HepG2 (cell line): ENCODE results near the gene ZBED3. TPM values are rescaled to one million over a fixed set of nuclear protein-coding genes. Genes with fewer than 3 reads are reported as not detected.

ENCODE experiments used
- ARNT2 ChIP-seq: sonication (generic); formaldehyde crosslinking; IDR thresholded peaks from 2 replicates; pipeline ENCODE4 v1.8.0; 2022; ENCODE audit warnings: mild to moderate bottlenecking, low read depth, missing genetic modification reagents, moderate library complexity
- ESRRA ChIP-seq: sonication (generic); formaldehyde crosslinking; IDR thresholded peaks from 2 replicates; pipeline ENCODE4 v1.5.1; 2020; ENCODE audit warnings: mild to moderate bottlenecking, low read depth, missing genetic modification reagents
- HNF4A ChIP-seq: sonication (generic); formaldehyde crosslinking; IDR thresholded peaks from 2 replicates; pipeline ENCODE4 v1.4.0; 2020; ENCODE audit warnings: missing genetic modification reagents
- KAT7 ChIP-seq: IDR thresholded peaks from 2 replicates; pipeline ENCODE4 v1.6.1; 2018; ENCODE audit warnings: borderline replicate concordance, missing compliant biosample characterization
- KDM2A ChIP-seq: sonication (generic); formaldehyde crosslinking; IDR thresholded peaks from 2 replicates; pipeline ENCODE4 v1.4.0; 2020; ENCODE audit warnings: low read depth, missing genetic modification reagents, borderline replicate concordance
- KLF13 ChIP-seq: sonication (generic); formaldehyde crosslinking; IDR thresholded peaks from 2 replicates; pipeline ENCODE4 v1.4.0; 2020; ENCODE audit warnings: mild to moderate bottlenecking, missing genetic modification reagents
- NFYC ChIP-seq: IDR thresholded peaks from 2 replicates; pipeline ENCODE4 v1.6.1; 2016; ENCODE audit warnings: missing genetic modification reagents, missing compliant biosample characterization
- PRDM4 ChIP-seq: sonication (generic); formaldehyde crosslinking; IDR thresholded peaks from 2 replicates; pipeline ENCODE4 v1.9.0; 2021; ENCODE audit warnings: missing genetic modification reagents, borderline replicate concordance
- SNRNP70 ChIP-seq: fragments of 200-400 bp; formaldehyde crosslinking; IDR thresholded peaks from 2 replicates; pipeline ENCODE4 v1.6.1; 2017; ENCODE audit warnings: mild to moderate bottlenecking, low read depth, low read length, moderate library complexity
- XBP1 ChIP-seq: sonication (generic); formaldehyde crosslinking; IDR thresholded peaks from 2 replicates; pipeline ENCODE4 v1.5.0; 2020; ENCODE audit warnings: missing genetic modification reagents
- ZC3H13 ChIP-seq: sonication (generic); formaldehyde crosslinking; IDR thresholded peaks from 2 replicates; pipeline ENCODE4 v1.8.1; 2023; ENCODE audit warnings: mild to moderate bottlenecking, missing genetic modification reagents, moderate library complexity
- ZNF609 ChIP-seq: sonication (generic); formaldehyde crosslinking; IDR thresholded peaks from 2 replicates; pipeline ENCODE4 v1.4.0; 2020; ENCODE audit warnings: mild to moderate bottlenecking, missing genetic modification reagents, borderline replicate concordance
- ZNF691 ChIP-seq: sonication (generic); formaldehyde crosslinking; IDR thresholded peaks from 2 replicates; pipeline ENCODE4 v1.4.0; 2020; ENCODE audit warnings: missing genetic modification reagents, low read depth, mild to moderate bottlenecking, borderline replicate concordance
- ZSCAN9 ChIP-seq: IDR thresholded peaks from 2 replicates; pipeline ENCODE4 v1.6.1; 2016; ENCODE audit warnings: borderline replicate concordance
- ZXDC ChIP-seq: sonication (generic); formaldehyde crosslinking; IDR thresholded peaks from 2 replicates; pipeline ENCODE4 v1.5.0; 2020; ENCODE audit warnings: mild to moderate bottlenecking, missing genetic modification reagents
- polyA plus RNA-seq, 8 experiments: library from polyadenylated mRNA; depleted of rRNA in 3 of 8; stranded (reverse) in 7 of 8; unstranded in 1 of 8; fragments of >200 nt; fragmentation: Illumina TruSeq in 4 of 8; extraction: Trizol in 4 of 8; gene quantifications; 2 replicates each; pipeline versions ENCODE4 v1.2.1 to v1.2.3, GENCODE V29; 2011 to 2016; ENCODE audit warnings: low read depth in 4 of 8, missing spikeins in 1 of 8, mixed read lengths in 1 of 8; ENCODE audit not compliant: insufficient read depth in 1 of 8
- total RNA-seq, 5 experiments: library from RNA; depleted of rRNA; stranded (reverse); fragments of >200 nt; fragmentation: Illumina TruSeq; extraction: Trizol; gene quantifications; 2 replicates each; pipeline ENCODE4 v1.2.3, GENCODE V29; 2016; ENCODE audit warnings: low read depth in 1 of 5

The ZBED3 gene
- total and polyA plus RNA-seq, 2 of the 13 experiments (the other 11 are each of a cell fraction or from before 2014, with no cell fraction given) = 2.3 to 8.1 TPM

GRCh38 chr5:77086689-77087483, at the start of gene ZBED3 (continued):
- TF ChIP-seq KDM2A (CRISPR knock-in tag) (peak; percentile 76), KLF13 (no peak), ZC3H13 (no peak), XBP1 (CRISPR knock-in tag) (no peak), PRDM4 (CRISPR knock-in tag) (no peak), ZSCAN9 (CRISPR knock-in tag) (no peak), NFYC (CRISPR knock-in tag) (no peak), SNRNP70 (no peak), ESRRA (CRISPR knock-in tag) (0 out of 2 replicates have a peak, but pooled peaks have one; percentile 23), ZNF609 (CRISPR knock-in tag) (no peak), KAT7 (peak; percentile 78; the same call in 1 of the 2 replicates), HNF4A (CRISPR knock-in tag) (peak; percentile 33; the same call in 1 of the 2 replicates), ZNF691 (CRISPR knock-in tag) (peak; percentile 55; the same call in 1 of the 2 replicates), ZXDC (CRISPR knock-in tag) (peak; percentile 75; the same call in 1 of the 2 replicates), ARNT2 (CRISPR knock-in tag) (peak; percentile 7)
